RCC 7860 (cell line): ENCODE data around the gene PPARG.
A peak's percentile ranks its signal among the peaks of the same experiment; 100 is the strongest.

Experiments
- DNase-seq: peaks from one replicate; pipeline ENCODE4 v3.0.0-alpha.2; 2015; ENCODE audit warnings: low spot score
- FAIRE-seq: peaks from 2 replicates; lab custom pipeline; 2012; peaks lifted over from hg19 to GRCh38; lab: Jason Lieb, UNC

PPARG gene

DNA sequence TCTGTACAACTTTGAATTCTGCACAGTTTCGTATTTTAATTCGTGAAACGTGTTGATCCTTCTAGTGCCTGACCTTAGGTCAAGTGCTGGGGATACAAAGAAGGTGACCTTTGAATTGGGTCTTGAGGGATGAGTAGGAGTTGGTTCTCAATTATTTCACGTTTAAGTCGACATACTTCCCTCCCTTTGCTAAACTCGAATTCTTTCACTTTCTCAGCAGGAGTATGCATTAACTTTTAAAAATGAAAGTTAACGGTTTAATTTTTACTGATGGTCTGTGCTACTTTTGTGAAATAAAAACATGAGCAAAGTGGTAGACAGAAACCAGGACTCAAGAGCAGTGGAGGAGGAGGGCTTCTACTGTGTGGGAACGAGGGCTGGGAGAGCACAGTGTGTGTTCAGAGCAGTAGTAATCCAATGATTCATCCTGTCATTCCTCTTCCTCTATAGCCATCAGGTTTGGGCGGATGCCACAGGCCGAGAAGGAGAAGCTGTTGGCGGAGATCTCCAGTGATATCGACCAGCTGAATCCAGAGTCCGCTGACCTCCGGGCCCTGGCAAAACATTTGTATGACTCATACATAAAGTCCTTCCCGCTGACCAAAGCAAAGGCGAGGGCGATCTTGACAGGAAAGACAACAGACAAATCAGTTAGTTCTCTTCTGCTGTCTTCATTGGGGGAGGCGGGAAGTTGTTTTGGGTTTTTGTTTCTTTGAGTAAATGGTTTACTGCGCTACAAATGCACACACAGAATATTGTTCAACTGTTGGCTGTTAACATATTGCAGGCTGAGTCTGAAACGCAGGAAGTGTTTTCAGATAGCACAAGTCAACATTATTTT, 116.8 kb downstream of the PPARG start:
- peak; percentile 97 for FAIRE-seq
- peak; percentile 99 for DNase-seq

DNA sequence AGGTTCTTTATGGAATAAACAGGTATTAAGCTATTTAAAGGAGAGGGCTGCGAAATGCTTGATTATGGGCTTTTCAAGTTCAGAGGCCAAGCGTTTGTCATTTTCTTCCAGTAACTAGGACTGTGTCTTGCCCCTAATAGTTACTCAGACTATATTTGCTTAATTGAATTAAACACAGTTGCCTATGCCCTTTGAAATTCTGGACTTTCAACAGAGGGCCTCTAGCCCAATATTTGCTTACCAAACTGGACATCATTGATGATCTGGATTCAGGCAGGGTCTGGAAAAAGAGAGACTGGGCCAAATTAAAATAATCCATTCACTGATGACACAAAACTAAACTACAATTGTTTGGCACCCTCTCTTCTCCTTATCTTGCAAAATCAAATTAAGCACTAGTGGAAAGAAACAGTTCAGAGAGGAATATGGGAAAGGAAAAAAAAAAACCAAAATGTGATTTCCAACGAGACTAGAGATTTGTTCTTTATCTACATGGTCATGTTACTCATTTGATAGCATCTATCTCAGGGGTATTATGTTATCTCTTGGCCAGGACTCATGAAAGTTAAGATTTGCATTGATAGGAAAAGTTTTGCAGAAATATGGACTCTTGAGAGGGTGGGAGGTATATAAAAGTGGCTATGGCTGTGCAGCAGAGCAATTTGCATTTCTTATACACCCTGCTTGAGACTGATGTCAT, 120.3 kb downstream of the PPARG start:
- FAIRE-seq: no peak
- no peak for DNase-seq

DNA sequence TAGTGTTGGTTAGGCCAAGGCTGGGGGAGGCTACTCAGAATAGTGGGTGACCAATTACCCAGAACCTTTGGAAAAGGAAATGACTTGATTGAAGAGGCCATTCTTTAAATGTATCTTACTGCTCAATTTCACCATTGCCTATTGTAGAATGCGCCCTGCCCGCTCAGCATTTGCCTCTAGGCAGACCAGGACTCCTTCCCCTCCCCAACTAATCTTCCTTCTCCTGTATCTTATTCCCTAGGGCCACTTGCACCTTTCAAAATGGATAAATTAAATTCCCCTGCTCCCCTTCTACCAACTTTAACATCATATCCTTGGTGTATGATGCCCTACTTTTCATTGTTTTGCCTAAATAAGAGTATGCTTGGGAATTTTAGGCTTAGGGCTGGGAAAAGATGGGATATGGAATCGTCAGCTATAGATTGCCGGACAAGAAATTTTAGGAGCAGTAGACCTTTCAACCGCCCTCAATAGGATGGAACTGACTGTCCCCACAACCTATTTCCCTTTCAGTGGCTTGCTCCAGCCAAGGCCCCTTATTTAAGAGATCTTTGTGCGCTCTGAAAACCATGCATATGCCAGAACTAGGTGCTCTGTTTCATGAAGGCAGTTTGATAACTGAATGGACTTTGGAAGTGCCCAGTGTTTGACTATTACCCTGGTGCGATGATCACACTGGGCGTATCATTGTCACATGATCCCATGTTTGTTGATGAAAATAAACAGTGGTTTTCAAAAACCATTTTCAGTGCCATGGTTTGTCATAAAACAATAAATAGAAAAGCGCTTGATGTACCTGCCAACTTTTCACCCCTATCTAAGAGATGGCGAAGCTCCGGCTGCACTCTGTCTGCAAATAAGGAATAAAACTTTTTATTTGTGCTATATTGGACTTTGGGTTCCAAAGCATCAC, 121.1 kb downstream of the PPARG start:
- FAIRE-seq (no peak), DNase-seq (no peak)

DNA sequence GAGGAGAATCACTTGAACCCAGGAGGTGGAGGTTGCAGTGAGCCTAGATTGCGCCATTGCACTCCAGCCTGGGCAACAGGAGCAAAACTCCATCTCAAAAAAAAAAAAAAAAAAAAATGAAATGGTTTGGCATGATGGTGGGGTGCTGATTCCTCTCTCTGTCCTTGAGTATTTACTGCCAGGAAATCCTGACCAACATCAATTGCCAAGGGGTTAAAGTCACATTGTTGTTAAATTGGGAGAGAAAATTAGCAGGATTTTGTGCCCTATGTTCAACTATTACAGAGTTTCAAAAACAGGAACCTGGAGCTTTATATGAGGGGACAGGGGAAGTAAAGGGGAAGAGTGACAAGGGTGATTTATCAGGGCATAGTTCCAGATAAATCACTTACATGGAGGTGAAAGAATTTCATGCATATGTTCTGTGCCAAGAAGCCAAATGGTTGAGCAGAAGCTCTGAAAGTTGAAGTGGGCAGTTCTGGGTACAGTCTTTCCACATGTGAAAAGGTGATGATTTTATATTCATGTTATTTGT, 124.9 kb downstream of the PPARG start:
- DNase-seq (no peak), FAIRE-seq (no peak)

DNA sequence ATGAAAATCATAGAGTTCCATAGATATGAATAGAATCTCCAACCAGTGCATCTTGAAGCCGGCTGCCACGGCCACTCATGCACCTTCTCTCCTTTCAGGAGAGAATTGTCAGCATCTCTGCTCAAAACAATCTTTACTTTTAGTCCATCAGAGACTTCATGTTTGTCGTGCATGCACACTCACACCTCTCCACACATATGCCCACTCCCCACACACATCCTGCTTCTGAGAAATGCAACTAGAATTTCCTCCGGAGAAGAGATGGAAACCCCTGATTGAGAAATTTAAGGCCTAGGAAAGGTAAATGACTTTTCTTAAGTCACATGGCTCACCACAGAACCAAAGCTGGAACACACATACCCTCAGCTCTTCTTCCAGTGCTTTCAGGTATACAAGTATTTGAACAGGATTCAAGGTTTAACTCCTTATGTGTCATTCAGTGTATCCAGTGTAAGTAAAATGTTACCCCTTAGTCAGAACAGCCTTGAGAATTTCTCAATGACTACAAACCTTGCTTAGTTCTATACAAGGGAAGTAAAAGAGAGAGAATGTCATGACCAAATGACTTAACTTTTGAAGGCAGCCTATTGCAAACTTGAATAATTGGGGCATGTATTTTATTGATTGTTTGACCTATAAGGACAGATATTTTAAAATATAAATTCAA, 126.3 kb downstream of the PPARG start:
- no peak for DNase-seq
- FAIRE-seq: no peak

DNA sequence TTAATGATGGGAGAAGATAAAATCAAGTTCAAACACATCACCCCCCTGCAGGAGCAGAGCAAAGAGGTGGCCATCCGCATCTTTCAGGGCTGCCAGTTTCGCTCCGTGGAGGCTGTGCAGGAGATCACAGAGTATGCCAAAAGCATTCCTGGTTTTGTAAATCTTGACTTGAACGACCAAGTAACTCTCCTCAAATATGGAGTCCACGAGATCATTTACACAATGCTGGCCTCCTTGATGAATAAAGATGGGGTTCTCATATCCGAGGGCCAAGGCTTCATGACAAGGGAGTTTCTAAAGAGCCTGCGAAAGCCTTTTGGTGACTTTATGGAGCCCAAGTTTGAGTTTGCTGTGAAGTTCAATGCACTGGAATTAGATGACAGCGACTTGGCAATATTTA, 127.9 kb downstream of the PPARG start:
- DNase-seq (no peak), FAIRE-seq (no peak)

DNA sequence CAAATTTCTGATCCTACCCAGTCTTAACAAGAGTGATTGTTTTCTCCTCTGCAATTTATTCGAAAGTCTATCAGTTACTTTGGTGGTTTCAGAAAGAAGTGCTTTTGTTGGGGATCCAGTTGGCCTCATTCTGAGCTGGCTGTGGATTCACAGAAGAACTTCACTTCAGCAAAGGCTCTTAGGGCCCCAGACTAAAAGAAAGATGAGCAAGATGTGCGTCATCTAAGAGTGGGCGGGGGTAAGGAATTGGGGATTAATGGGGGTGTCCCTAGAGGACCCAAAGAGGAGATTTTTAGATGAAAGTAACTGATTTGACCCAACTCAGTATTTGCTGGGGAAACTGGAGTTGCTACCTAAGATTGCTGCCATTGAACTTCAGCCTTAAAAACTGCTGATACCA, 131.5 kb downstream of the PPARG start:
- no peak for FAIRE-seq
- DNase-seq: no peak

DNA sequence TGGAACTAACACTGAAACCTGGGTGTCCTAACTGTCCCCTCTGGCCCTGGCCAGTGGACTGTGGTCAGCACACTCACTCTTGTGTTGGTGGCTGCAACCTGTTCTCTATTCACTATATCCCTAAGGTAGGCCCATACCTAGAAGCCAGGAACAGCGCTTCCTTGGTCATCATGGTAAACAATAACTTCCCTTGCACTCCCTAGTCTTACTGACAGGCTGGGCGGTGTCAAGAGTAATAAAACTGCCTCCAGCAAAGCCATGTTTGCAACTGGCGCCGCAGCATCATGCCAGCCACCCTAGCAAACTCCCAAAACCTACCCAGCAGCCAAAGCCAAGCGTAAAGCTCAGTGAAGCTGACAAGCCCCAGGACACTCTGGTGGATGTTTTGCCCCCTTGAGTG, 132.3 kb downstream of the PPARG start:
- no peak for FAIRE-seq
- DNase-seq: no peak

DNA sequence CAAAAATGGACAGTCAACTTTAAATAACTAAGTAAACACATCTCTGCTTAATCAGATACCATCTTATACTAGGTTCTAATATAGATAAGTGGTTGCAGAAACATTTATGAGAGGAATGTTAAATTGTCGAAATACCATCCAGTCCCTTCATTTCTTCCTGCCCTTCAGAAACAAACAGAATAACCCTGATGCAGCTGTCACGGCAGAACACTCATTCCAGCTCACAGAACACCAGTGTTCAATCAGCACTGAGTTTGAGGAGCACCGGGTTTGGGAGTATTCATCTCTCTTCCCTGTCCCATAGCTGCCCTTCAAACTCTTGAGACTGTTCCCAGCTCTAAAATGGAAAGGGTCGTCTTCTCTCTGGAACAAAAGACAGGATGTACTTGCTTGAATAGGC, 134.3 kb downstream of the PPARG start:
- DNase-seq (no peak), FAIRE-seq (no peak)

DNA sequence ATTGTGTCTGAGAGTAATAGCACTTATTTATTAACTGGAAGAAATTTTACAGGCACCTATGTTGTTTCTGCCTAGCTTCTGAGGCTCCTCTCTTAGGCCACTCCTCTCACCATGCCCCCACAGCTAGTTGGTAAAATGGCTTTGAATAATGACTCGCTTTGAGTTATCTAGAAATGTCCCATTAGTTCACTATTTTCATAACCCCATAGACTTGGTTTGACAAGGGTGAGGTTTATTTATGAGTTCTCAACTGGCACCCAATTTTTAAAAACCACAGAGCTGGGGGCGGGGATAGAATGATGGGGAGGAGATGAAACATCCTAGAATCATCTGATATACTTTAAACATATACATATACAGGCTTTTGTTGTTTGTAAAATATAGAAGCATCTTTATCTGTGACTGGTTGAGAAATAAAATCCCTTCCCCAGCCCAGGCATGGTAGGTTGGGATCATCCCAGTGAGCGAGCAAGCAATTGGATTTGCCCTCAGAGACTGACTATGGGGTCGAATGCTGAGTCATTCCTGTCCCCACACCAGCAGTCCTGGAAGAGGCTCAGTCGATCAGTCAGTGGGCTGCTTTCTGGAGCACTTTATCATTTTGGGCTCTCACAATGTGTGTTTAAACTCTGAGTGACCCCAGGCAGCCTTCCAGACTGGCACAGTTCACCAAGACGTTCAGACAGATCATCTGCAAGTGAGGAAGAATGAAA, 135.2 kb downstream of the PPARG start:
- FAIRE-seq (peak; percentile 69), DNase-seq (peak; percentile 68)

DNA sequence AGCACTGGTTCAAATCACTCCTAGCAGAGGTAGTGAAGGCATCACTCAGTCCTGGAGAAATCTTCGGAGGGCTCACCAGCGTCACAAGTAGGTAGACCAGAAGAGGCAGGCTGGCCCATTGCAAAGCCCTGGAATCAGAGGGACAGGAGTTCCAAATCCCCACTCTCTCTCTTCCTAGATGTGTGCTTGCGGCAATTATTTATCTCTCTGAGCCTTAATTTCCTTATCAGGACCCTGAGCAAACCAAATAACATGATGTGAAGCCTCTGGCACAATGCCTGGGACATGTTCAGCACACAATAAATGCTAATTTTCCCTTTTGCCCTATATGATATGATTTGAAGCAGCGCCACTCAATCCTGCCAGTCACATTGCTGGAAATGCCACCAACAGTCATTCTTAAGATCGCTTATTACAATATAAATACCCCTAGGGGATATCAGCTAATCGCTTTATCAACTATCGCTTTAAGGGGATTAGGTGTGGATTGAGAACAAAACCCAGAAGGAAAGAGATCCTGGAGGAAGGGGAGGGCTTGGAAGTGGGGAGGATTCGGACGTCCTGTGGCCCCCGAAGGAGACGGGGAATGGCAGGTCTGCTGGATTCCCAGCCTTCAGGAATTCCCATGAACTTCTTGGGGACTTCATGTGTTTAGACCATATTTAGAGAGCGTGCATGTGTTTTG, 135.9 kb downstream of the PPARG start:
- no peak for DNase-seq
- no peak for FAIRE-seq

DNA sequence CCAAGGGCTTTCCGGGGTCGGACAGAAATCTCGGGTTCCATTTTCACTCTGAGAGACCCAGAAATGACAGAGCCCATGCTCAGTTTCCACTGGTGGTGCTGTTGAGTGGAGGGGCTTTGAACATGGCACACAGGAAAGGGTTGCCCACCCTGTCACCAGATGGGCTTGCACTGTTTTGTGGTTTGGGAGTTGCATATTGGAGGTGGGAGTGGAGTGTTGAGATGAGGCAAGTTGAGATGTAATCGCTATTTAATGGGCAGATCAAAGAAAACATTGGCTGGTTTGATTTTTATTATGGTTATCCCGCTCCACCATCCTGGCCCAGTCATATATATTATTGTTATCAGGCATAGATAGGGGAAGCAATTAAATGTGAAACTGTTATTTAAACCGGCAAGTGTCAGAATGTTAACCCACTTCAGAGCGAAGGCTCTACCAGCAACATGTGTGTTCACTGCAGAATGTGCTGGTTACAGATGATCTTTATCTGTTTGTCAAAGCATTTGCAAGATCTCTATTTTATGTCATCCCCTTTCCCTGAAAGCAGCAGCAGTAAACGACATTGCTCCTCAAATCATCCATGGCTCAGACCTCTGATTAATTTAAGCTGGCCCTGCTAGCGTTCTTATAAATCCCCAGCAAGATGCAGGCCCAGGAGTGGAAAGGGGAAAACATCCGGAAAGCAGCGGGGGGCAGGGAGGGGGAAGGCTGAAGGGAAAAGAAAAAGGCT, 137.1 kb downstream of the PPARG start:
- no peak for DNase-seq
- FAIRE-seq: no peak

DNA sequence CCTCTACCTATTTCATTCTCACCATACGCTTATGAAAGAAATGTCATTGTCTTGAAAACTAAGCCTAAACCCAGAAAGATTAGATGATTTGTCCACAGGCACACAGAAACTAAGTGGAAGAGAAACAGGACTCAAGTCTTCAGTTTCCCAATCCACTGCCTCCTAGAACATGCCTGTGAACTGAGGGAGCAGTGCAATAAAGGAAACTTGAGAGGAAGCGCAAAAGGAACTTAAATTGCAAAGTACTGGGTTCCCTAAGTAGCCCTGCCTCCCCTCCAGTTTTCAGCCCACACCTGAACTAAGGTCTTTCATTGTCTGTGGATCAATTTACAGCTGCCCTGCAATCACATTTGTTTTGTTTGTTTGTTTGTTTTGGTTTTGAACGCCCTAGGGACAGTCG, 138.7 kb downstream of the PPARG start:
- DNase-seq: no peak
- FAIRE-seq: no peak

DNA sequence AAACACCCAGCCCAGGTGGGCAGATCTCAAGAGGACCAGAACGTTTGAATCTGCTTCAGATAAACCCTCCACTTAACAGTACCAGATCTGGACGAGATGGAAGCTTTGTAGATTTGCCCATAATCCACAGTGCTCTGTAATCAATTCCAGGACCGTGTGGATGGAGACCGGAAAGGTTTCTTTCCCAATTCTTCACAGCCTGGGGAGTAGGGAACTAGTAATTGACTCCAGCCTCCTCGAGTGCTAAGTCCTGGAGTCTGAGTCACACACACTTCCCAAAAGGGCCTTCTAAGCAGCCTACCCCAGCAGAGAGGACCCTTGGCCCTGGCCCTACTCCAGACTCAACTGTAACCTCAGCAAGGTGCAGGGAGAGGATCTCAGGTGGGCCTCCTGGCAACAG, 139.3 kb downstream of the PPARG start:
- DNase-seq (no peak), FAIRE-seq (no peak)

DNA sequence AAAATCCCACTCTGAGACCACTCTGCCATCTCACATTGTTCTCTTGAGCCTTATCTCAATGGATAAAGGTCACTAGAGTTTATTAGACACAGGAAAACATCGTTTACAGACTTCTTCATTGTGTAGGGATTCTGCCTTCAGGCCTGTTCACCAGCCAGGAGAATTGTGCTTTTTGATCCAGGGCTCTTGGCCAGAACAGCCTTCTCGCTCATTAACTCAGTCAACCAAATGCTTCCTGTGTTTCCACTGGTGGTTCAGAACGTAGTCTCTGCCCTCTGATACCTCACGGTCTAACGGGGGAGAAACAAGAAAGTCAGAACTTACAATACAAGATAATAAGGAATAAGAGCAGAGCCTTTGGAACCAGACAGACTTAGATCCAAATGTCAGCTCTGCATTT, 141.2 kb downstream of the PPARG start:
- FAIRE-seq: no peak
- DNase-seq: no peak

DNA sequence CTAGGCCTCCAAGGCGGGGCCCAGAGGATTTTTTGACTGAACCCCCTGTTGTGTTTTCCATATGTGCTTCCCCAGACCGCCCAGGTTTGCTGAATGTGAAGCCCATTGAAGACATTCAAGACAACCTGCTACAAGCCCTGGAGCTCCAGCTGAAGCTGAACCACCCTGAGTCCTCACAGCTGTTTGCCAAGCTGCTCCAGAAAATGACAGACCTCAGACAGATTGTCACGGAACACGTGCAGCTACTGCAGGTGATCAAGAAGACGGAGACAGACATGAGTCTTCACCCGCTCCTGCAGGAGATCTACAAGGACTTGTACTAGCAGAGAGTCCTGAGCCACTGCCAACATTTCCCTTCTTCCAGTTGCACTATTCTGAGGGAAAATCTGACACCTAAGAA, 145.0 kb downstream of the PPARG start:
- no peak for FAIRE-seq
- no peak for DNase-seq

DNA sequence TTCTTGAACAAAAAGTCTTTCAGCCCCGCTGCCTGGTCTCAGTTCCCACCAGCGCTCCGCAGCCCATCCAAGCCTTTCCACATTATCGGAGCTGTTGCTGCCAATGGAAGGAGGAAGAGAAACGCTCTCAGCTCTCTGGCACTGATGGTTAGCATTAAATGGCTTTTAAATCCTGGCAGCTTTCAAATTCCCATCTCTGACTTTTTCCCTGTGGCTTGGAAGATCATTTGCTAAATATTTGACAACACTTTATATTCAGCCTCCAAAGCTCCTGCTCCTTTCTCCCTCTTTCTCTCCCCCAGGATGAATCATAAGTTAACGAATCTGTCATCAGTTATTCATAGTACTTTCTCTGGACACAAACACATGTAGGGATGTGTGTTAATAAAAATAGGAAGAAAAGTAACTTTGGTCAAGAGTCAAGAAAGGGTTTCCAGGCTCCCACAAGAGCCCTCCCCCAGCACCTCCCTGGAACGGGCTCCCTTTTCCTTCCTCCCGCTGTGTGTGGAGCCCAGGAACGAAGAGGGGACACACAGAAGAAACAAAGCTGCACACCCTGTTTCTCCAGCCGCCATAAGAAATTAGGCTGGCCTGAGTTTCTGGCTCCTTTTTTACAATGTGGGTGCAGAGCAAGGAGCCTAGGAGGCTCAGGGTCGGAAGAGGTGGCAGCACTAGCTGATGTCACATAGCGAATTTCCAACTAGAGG, 147.8 kb downstream of the PPARG start:
- FAIRE-seq (peak; percentile 53), DNase-seq (peak; percentile 45)

DNA sequence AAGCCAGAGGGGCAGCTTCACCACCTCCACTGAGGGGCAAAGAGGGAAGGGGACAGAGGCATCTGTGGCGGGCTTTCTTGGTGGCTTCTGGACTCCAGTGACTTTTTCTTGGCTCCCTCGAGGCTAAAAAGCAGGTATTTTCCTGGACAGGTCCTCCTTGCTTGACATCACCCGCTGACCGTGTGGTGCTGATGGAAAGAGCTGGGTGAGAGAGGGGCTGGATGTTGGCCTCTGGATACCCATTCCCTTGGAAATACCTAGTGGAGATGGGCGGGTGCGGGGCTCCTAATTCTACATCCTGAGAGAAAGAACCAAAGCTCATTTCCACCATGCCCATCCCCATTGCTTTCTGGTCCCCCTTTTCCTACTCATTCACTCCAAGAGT, 148.3 kb downstream of the PPARG start:
- no peak for DNase-seq
- no peak for FAIRE-seq
